Left cardiac atrium (tissue), 4 donors: ENCODE data around the gene HERC2. TPM values are rescaled to one million over a fixed set of nuclear protein-coding genes. Genes with fewer than 3 reads are reported as not detected.
A peak's percentile ranks its signal among the peaks of the same experiment; 100 is the strongest.

Experiments
- ATAC-seq, 2 donors: fragments of 200-7000 bp; cut with Tn5 transposase; one replicate each; pipeline ENCODE4 v1.9.1; 2020; ENCODE audit warnings: mild to moderate bottlenecking in 2 of 2, moderate library complexity in 2 of 2
- DNase-seq: peaks from one replicate; pipeline ENCODE4 v3.0.0-alpha.2; 2020
- intact Hi-C, 2 donors: fragments of 100-400 bp; cut with DNase I; formaldehyde crosslinking; loops; one replicate each; pipeline versions ENCODE4 v1.14.1 to v1.15.1; 2022 to 2023
- total RNA-seq, 2 donors: library from RNA; stranded (reverse); fragmentation: NEBNext Ultra II Directional; extraction: Animal tissue kit (Norgen Biotek cat#: 25700); gene quantifications; one replicate each; pipeline ENCODE4 v1.2.1, GENCODE V29; 2021
- donor health status: DM: no; HTN: yes; CAD: no.
- donor health status: DM: no; HTN: yes; CAD: no; lungs with severe emphysema.
- donor health status: DM: yes; HTN: yes; CAD: no.
- donor health status: Dilated cardiomyopathy.

HERC2 gene
- total RNA-seq, 2 donors from 2014 or later = 46.5 to 46.8 TPM

- no peak for DNase-seq
- intact Hi-C loops = no loop called here
- no peak for ATAC-seq
These were observed 225.6 kb downstream of the HERC2 start for GRCh38 chr15:28096411-28096669.

DNA sequence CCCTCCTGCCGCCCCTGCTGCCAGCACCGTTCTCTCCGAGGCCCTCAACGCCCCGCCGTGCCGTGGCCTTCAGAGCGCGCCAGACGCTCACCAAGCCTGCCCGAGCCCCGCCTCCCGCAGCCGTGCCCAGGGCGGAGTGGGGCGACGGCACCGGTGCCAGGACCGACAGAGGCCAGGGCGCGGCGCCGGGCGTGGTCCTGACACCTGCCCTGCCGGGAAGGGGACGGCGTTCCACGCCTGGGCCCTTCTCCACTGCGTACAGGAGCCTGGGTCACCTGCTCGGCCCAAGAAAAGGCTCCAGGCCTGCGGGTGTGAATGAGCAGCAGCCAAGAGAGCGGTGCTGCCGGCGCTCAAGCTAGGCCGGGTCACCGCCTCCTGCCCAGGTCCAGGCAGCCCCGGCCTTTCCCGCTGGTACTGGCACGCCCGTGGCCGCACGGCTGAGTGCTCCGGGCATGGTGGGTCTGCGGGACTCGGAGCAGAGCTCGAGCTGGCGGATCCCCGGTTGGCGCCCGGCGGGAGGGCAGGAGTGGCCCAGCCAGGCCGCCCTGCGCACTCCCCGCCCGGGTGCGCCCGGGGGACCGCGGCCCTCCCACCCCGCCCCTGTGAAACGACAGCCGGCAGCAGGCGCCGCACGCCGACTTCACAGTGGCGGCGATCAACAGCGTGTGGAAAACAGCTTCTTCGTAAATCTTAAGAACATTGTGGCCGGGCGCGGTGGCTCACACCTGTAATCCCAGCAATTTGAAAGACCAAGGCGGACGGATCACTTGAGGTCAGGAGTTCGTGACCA is 227.1 kb downstream of the HERC2 start:
- ATAC-seq (peak; percentile 17 to 28), DNase-seq (peak; percentile 53)
- intact Hi-C loops = no loop called here

GRCh38 chr15:28093752-28094535 is 228.0 kb downstream of the HERC2 start:
- no peak for DNase-seq
- ATAC-seq = no peak
- intact Hi-C loops = no loop called here

DNA sequence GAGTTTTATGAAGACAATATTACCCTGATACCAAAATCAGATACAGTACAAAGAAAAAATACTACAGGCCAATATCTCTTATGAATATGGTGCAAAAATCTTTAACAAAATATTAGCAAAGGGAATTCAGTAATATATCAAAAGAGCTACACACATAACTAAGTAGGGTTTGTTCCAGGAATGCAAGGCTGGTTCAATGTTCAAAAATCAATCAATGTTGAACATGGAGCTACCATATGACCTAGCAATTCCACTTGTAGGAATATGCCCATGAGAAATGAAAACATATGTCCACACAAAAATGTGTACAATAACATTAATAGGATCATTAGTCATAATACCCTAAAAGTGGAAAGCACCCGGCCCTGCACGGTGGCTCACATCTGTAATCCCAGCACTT is 230.7 kb downstream of the HERC2 start:
- no peak for DNase-seq
- ATAC-seq = no peak
- intact Hi-C loops = no loop called here

- ATAC-seq (peak; percentile 96 to 98), DNase-seq (peak; percentile 55)
- intact Hi-C loops = loop anchor here in 1 of 2 donors (5.0 kb wide), 1 partner anchor 36 kb away; no protein-coding TSS in a partner anchor
These were observed 235.7 kb downstream of the HERC2 start for GRCh38 chr15:28086175-28086703.

- DNase-seq = no peak
- intact Hi-C loops = loop anchor here in 1 of 2 donors (5.0 kb wide), 1 partner anchor 37 kb away; no protein-coding TSS in a partner anchor
These were observed 236.3 kb downstream of the HERC2 start for GRCh38 chr15:28085489-28086174.

GRCh38 chr15:28084547-28084946 is 237.4 kb downstream of the HERC2 start:
- DNase-seq = no peak
- intact Hi-C loops = no loop called here
- no peak for ATAC-seq

More at GRCh38 chr15:28085489-28086174, 236.3 kb downstream of the HERC2 start:
- peak; percentile 31 to 32 for ATAC-seq

- DNase-seq (no peak), ATAC-seq (no peak)
- intact Hi-C loops = no loop called here
These were observed 238.9 kb downstream of the HERC2 start for GRCh38 chr15:28082891-28083684.

DNA sequence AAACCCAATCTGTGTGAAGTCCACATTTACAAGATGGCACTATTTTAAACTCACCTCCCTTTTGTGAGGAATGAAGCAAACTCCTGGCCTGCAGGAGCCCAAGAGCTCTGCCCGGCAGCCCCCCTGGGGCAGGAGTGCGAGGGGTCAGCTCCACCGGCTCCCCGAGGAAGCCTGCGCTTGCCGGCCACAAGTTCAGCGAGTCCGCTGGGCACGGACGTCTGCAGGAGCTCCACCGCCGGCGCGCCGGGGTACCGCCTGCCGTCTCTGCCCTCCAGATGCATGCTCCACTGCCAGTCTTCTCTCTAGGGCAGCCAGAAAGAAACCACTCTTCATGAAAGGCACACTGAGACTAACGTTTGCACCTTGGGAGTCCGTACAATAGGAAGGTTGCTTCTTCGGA is 240.4 kb downstream of the HERC2 start:
- no peak for DNase-seq
- intact Hi-C loops = no loop called here

GRCh38 chr15:28080386-28080785 is 241.6 kb downstream of the HERC2 start:
- DNase-seq (no peak), ATAC-seq (no peak)
- intact Hi-C loops = no loop called here

More for the DNA sequence above, 240.4 kb downstream of the HERC2 start:
- no peak for ATAC-seq

- DNase-seq = no peak
- intact Hi-C loops = no loop called here
- no peak for ATAC-seq
These were observed 242.5 kb downstream of the HERC2 start for GRCh38 chr15:28079313-28079969.

GRCh38 chr15:28078191-28078719 is 243.7 kb downstream of the HERC2 start:
- DNase-seq (no peak), ATAC-seq (no peak)
- intact Hi-C loops = no loop called here

DNA sequence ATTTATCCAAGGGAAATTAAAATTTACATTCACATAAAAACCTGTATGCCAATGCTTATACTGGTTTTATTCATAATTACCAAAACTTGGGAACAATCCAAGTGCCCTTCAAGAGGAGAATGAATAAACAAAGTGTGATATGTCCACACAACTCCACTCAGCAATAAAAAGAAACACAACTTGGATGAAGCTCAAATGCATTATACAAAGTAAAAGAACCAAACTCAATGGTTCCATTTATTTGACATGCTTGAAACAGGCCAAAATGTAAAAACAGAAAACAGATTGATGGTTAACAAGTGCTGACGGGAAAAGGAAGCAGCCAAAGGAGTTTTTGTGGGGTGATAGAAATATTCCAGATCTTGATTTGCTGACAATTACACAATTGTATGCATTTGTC is 246.4 kb downstream of the HERC2 start:
- DNase-seq (no peak), ATAC-seq (no peak)
- intact Hi-C loops = no loop called here

DNA sequence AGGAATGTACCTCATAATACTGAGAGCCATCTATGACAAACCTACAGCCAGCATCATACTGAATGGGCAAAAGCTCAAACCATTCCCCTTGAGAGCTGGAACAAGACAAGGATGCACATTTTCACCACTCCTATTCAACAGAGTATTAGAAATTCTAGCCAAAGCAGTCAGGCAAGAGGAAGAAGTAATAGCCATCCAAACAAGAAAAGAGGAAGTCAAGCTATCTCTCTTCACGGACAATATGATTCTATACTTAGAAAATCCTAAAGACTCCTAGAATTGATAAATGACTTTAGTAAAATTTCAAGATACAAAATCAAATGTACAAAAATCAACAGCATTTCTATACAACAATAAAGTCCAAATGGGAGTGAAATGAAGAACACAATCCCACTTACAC is 253.0 kb downstream of the HERC2 start:
- no peak for DNase-seq
- intact Hi-C loops = no loop called here
- ATAC-seq = no peak

DNA sequence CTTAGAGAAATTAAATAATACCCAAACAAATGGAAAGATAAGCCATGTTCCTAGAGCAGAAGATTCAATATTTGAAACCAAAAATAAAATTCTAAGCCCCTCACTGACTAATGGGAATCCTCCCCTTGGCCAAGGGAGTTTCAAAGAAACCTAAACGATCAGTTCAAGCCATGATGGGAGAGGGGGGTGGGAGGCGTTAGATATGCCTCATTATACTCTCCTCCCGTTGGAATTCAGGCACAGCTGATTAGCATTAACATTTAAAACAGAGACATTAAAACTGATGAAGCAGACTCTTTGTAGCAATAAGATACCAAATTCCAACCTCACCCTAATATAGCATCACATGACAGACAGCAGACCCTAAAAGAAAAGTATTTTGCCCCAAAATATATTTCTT is 255.7 kb downstream of the HERC2 start:
- intact Hi-C loops = no loop called here
- DNase-seq = no peak
- no peak for ATAC-seq
